ENCODE measurements around the gene MRPS12. TPM values are rescaled to one million over a fixed set of nuclear protein-coding genes. Genes with fewer than 3 reads are reported as not detected.

The MRPS12 gene
- total and polyA plus RNA-seq, 2 of the 4 experiments (the other 2 are of a cell fraction): 26.7 to 75.4 TPM

DNA sequence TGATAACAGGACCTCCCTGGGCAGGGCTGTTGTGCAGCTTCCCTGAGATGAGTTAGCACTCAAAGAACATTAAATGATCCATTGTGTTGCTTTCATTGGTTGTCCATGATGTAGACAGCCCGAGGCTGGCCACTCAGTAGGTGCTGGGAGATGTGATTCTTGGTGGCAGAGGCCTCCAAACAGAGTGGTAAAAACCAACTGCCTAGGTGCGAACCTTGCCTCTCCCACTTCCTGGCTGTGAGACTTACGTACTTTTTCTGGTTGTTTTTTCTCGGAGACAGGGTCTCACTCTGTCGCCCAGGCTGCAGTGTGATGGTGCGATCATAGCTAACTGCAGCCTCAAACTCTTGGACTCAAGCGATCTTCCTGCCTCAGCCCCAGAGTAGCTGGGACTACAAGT is 6.4 kb upstream of the MRPS12 start:
- H3K23ac ChIP-seq (ENCODE audit: low read depth, low read length): no peak overlapping the region
- dilution Hi-C loops (cut with HindIII; ENCODE audit: low sequenced_read_pairs, unreplicated experiment): no loop called here
- no peak overlapping the region for H2BK20ac ChIP-seq (ENCODE audit: low read depth, low read length)
- no peaks in the 10 kb centered on the region for H3K27me3 ChIP-seq (ENCODE audit: control insufficient read depth, insufficient read depth, low read length)
- ATAC-seq (ENCODE audit: low read depth) (no peak), DNase-seq (no peak)
- no peak overlapping the region for H3K27ac ChIP-seq (ENCODE audit: insufficient read depth, low read length)
- H3K18ac ChIP-seq (ENCODE audit: low read depth, low read length): no peak overlapping the region
- TF ChIP-seq CEBPB (IDR thresholded peaks at IDR 0.05; ENCODE audit: low read depth, low read length) (no peak), RAD21 (IDR thresholded peaks at IDR 0.05; ENCODE audit: low read length) (no peak), POLR2A (IDR thresholded peaks at IDR 0.05; ENCODE audit: low read depth, low read length) (no peak), FOS (IDR thresholded peaks at IDR 0.05; ENCODE audit: low read depth, low read length) (no peak)
- TF ChIP-seq, protein P1, sequence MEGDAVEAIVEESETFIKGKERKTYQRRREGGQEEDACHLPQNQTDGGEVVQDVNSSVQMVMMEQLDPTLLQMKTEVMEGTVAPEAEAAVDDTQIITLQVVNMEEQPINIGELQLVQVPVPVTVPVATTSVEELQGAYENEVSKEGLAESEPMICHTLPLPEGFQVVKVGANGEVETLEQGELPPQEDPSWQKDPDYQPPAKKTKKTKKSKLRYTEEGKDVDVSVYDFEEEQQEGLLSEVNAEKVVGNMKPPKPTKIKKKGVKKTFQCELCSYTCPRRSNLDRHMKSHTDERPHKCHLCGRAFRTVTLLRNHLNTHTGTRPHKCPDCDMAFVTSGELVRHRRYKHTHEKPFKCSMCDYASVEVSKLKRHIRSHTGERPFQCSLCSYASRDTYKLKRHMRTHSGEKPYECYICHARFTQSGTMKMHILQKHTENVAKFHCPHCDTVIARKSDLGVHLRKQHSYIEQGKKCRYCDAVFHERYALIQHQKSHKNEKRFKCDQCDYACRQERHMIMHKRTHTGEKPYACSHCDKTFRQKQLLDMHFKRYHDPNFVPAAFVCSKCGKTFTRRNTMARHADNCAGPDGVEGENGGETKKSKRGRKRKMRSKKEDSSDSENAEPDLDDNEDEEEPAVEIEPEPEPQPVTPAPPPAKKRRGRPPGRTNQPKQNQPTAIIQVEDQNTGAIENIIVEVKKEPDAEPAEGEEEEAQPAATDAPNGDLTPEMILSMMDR (conservative IDR thresholded peaks at IDR 0.05; ENCODE audit: low read depth, low read length): no peak
- BruUV-seq (replicated peaks): no TSS peak
- no peak overlapping the region for H3K14ac ChIP-seq (replicated peaks; ENCODE audit: low read depth, low read length)
- H2AK5ac ChIP-seq (ENCODE audit: low read depth, low read length): no peak overlapping the region
- no peaks in the 10 kb centered on the region for H4K20me1 ChIP-seq (ENCODE audit: insufficient read depth, low read length)
- no peaks in the 10 kb centered on the region for H3K9me3 ChIP-seq (ENCODE audit: control insufficient read depth, insufficient read depth, low read length)
- H3K4ac ChIP-seq (ENCODE audit: low read depth, low read length): no peak overlapping the region
- H3K56ac ChIP-seq (ENCODE audit: extremely low read depth, insufficient read depth, low read length): no peak overlapping the region
- no peak overlapping the region for H3K9ac ChIP-seq (ENCODE audit: low read depth, low read length)
- no peak overlapping the region for H2BK15ac ChIP-seq (ENCODE audit: low read depth, low read length)
- no peak overlapping the region for H4K5ac ChIP-seq (ENCODE audit: low read depth, low read length)
- H3K4me1 ChIP-seq (ENCODE audit: control insufficient read depth, insufficient read depth, low read length): no peaks in the 10 kb centered on the region
- intact Hi-C loops (cut with micrococcal nuclease): no loop called here
- CTCF ChIA-PET: interaction anchor here (1.1 kb wide), 1 partner anchor 432 kb away, joined by 3 read pairs; no protein-coding TSS in a partner anchor
- no peak overlapping the region for H3K4me2 ChIP-seq (ENCODE audit: low read depth, low read length)
- H2BK120ac ChIP-seq (ENCODE audit: low read depth, low read length): no peak overlapping the region
- peaks cover 4 to 13% of the 10 kb centered on the region in 2 experiments; a peak in 2 of 4 replicates for H3K79me1 ChIP-seq (ENCODE audit: low read depth in 1 of 2, low read length in 2 of 2)
- peaks cover 20% of the 10 kb centered on the region for H3K36me3 ChIP-seq (ENCODE audit: control insufficient read depth, insufficient read depth, low read length)
- H4K91ac ChIP-seq (ENCODE audit: insufficient read depth, low read depth, low read length): no peak overlapping the region
- no peak overlapping the region for H2BK5ac ChIP-seq (ENCODE audit: low read depth, low read length, poor library complexity, severe bottlenecking)
- no peak overlapping the region for H2AFZ ChIP-seq (replicated peaks; ENCODE audit: low read length, poor library complexity)
- H3K4me3 ChIP-seq (ENCODE audit: insufficient read depth, low read depth, low read length): no peak overlapping the region
- WGBS, 2 experiments (ENCODE audit: extremely low coverage in 2 of 2, insufficient read length in 1 of 2): 100% methylated on average over 1 of the region's 7 CpGs; no CpG with 5 or more reads in 1 of the 2 experiments
- in situ Hi-C loops (cut with MboI; ENCODE audit: low sequenced_read_pairs): loop anchor here (10.0 to 25.0 kb wide), 2 partner anchors 187 to 300 kb away; partner anchors contain the start of gene CAPN12
- no peaks in the 10 kb centered on the region for H3K9me1 ChIP-seq (ENCODE audit: insufficient read depth, low read length)
- POLR2A ChIA-PET (ENCODE audit: unreplicated experiment): no interaction called here
- H2AK9ac ChIP-seq (replicated peaks; ENCODE audit: low read depth, low read length, poor library complexity): no peak overlapping the region
- no peak overlapping the region for H4K8ac ChIP-seq (ENCODE audit: low read depth in 2 of 2, low read length in 2 of 2)
